MG63 (cell line): ENCODE data around the gene PARN. TPM values are rescaled to one million over a fixed set of nuclear protein-coding genes. Genes with fewer than 3 reads are reported as not detected.

Experiments used
- DNase-seq: peaks from one replicate; pipeline ENCODE4 v3.0.0-alpha.2; 2020
- H3K27me3 ChIP-seq: fragments of 250-450 bp; sonication (Bioruptor Pico); 2 replicates; pipeline ENCODE4 v1.5.1; 2020; ENCODE audit warnings: mild to moderate bottlenecking, moderate library complexity
- H3K36me3 ChIP-seq: fragments of 250-450 bp; sonication (Bioruptor Pico); 2 replicates; pipeline ENCODE4 v1.5.1; 2020; ENCODE audit warnings: mild to moderate bottlenecking, moderate library complexity
- H3K4me3 ChIP-seq: fragments of 250-450 bp; sonication (Bioruptor Pico); 2 replicates; pipeline ENCODE4 v1.5.1; 2020; ENCODE audit warnings: mild to moderate bottlenecking, moderate library complexity
- H3K9me3 ChIP-seq: fragments of 250-450 bp; sonication (Bioruptor Pico); 2 replicates; pipeline ENCODE4 v1.5.1; 2020; ENCODE audit warnings: mild to moderate bottlenecking, moderate library complexity
- total RNA-seq: library from RNA; depleted of rRNA; stranded (reverse); fragments of >200 nt; shearing (Covaris generic); gene quantifications from 2 replicates; pipeline ENCODE4 v1.2.3, GENCODE V29; 2014; ENCODE audit warnings: low replicate concordance; rRNA removed

The PARN gene, protein sequence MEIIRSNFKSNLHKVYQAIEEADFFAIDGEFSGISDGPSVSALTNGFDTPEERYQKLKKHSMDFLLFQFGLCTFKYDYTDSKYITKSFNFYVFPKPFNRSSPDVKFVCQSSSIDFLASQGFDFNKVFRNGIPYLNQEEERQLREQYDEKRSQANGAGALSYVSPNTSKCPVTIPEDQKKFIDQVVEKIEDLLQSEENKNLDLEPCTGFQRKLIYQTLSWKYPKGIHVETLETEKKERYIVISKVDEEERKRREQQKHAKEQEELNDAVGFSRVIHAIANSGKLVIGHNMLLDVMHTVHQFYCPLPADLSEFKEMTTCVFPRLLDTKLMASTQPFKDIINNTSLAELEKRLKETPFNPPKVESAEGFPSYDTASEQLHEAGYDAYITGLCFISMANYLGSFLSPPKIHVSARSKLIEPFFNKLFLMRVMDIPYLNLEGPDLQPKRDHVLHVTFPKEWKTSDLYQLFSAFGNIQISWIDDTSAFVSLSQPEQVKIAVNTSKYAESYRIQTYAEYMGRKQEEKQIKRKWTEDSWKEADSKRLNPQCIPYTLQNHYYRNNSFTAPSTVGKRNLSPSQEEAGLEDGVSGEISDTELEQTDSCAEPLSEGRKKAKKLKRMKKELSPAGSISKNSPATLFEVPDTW
- 44.3 and 131 TPM in 2 replicates for total RNA-seq

DNA sequence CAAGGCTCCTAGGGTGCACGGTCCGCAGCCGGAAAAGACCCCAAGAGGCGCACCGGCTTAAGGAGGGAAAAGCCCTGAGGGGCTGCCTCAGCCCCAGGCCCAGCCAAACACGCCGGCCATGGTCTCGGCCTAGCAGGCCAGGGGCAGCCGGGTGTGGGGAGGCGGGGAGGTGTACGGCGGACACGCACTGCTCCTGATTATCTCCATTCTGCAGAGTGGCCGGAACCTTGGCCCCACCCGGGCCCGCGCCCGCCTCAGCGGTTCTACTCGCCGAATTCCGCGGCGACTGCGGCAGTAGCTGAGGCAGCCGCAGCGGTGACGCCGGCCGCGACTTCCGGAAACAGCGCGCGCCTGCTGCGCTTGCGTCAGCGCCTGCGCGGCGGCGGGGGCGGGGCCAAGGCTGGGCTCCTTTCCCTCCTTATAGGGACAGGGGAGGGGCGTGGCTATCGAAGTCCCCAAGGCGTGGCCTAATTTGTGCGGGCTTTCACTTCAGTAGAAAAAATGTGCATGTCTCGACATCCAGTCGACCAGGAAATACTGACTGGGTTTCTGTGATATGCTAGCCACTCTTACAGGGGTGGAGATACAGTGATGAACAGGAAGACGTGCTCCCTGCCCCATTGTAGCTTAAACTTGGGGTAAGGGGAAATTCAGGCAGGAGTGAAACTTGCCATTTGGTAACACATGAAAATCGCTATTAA, at the start of gene PARN:
PARN (minus strand) TSS at position 342 of the 701 bp plus-strand sequence; CDS start at position 207, 135 bp downstream.
- DNase-seq, result peak; percentile 96
- H3K27me3 ChIP-seq, result no peaks in the 10 kb centered on the region
- no peaks in the 10 kb centered on the region for H3K9me3 ChIP-seq
- peak within 1 kb of the TSS; percentile 82 for H3K4me3 ChIP-seq
- H3K36me3 ChIP-seq, result peaks cover 58% of the 10 kb centered on the region

DNA sequence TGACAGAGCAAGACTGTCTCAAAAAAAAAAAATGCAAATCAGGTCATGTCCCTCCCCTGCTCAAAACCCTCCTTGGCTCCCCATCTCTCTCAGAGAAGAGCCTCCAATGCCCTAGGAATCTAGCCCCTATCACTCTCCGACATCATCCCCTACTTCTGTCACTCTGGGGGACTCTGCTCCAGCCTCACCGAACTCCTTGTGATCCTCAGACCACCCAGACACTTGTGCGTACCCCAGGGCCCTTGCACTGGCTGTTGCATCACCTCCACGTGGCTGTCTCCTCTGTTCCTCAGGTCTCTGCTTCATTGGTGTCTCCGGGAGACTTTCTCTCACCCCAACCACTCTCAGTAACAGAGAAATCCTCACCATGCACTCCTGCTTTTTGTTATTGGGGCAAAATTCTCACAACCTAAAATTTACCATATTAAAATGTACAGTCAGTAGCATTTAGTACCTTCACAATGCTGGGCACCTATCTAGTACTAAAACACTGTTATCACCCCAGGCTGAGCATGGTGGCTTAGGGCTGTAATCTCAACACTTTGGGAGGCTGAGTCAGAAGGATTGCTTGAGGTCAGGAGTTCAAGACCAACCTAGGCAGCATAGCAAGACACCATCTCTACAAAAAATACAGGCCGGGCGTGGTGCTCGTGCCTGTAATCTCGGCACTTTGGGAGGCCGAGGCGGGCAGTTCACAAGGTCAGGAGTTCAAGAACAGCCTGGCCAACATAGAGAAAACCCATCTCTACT, 48.9 kb upstream of the PARN start:
- H3K27me3 ChIP-seq, result peaks cover 2% of the 10 kb centered on the region; the same call in 1 of the 2 replicates
- no peaks in the 10 kb centered on the region for H3K9me3 ChIP-seq
- no peaks in the 10 kb centered on the region for H3K36me3 ChIP-seq
- no peak for DNase-seq
- H3K4me3 ChIP-seq, result no peak overlapping the region

DNA sequence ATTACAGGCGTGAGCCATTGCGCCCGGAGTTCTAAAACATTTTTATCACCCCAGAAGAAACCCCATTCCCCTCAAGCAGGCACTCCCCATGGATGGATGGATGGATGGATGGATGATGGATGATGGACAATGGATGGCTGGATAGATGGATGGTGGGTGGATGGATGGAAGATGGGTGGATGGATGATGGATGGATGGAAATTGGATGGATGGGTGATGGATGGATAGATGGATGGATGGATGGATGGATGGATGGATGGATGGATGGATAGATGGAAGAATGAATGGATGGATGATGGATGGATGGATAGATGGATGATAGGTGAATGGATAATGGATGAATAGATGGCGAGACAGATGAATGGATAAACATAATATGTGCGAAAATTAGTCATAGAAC, 47.6 kb upstream of the PARN start:
- Histone ChIP-seq H3K4me3 (no peak overlapping the region), H3K36me3 (no peaks in the 10 kb centered on the region), H3K9me3 (no peaks in the 10 kb centered on the region), H3K27me3 (peaks cover 2% of the 10 kb centered on the region; the same call in 1 of the 2 replicates)
- no peak for DNase-seq

DNA sequence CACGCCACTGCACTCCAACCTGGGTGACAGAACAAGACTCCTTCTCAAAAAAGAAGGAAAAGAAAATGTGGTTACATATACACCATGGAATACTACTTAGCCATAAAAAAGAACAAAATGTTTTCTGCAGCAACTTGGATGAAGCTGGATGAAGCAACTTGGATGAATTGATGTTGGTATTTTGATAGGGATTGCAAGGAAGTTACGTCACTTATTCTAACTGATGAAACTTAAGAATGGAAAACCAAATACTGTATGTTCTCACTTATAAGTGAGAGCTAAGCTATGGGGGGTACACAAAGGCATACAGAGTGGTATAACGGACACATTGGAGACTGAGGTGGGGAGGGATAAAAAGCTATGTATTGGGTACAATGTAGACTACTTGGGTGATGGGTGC, 46.6 kb upstream of the PARN start:
- Histone ChIP-seq H3K27me3 (peaks cover 2% of the 10 kb centered on the region; the same call in 1 of the 2 replicates), H3K36me3 (no peaks in the 10 kb centered on the region), H3K4me3 (no peak overlapping the region), H3K9me3 (no peaks in the 10 kb centered on the region)
- DNase-seq, result no peak

DNA sequence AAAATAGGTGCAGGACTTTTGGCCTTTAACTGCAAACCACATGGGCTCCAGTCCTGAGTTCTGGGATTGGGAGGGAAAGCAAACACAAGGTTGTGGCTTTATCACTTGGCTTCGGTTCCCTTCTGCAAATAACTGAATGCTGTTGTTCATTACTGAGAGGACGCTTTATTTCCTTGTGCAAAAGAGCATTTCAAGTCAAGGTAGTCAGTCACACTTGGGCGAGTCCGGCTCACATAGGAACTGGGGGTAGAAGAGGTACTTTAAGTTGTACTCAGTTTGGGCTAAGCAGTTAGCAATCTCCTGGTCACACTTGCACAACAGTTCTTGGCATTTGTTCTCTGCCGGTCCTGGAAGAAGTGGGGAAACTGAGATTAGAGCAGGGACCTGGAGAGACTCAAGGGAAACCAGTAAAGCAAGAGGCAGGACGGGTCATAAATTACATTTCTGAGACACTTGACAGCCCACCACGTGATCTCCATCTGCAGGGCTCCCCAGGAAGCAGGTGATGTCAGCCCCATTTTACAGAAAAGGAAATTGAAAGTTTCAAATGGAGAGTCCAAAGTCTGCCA, 42.4 kb upstream of the PARN start:
- Histone ChIP-seq H3K4me3 (no peak overlapping the region), H3K27me3 (no peaks in the 10 kb centered on the region), H3K36me3 (peaks cover 10% of the 10 kb centered on the region; the same call in 1 of the 2 replicates), H3K9me3 (no peaks in the 10 kb centered on the region)
- DNase-seq, result no peak

DNA sequence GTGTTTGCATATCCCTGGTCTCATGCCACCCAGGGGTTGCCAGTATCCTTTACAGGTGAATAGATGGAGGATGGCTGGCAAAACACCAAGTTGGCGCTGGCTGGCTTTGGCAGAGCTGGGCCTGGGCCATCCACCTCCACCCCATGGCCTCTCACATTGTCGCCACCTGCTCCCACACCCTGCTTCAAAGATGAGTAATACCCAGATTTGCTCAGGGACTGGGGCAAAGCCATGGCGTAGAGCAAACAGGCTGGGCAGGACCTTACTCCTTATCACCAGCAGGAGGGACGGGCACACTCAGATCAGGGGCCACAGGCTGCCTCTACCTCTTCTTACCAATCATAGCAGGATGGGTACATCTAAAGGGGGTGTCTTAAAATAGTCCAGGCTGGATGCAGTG, 39.7 kb upstream of the PARN start:
- Histone ChIP-seq H3K4me3 (no peak overlapping the region), H3K9me3 (no peaks in the 10 kb centered on the region), H3K36me3 (peaks cover 36% of the 10 kb centered on the region), H3K27me3 (no peaks in the 10 kb centered on the region)
- DNase-seq, result no peak

DNA sequence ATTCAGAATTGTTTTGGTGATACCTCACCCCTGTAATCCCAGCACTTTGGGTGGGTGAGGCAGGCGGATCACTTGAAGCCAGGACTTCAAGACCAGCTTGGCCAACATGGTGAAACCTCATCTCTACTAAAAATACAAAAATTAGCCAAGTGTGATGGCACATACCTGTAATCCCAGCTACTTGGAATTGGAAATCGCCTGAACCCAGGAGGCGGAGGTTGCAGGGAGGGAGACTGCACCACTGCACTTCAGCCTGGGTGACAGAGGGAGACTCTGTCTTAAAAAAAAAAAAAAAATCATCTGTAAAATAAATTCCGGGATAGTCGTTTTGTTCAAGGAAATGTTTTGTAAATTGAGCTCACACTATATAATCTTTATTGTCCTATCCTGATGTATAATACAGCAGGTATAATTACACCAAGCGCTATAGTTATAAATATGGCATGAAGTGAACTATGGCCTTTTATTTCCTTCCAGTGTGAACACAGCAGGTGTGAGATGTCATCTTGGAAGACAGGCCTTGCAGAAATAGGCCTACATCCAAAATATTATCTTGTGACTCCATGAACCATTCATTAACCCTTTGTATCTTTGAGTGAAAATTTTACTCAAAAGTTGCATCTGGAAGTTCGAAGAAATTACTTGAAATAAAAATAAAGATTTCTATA, 38.6 kb upstream of the PARN start:
- no peaks in the 10 kb centered on the region for H3K9me3 ChIP-seq
- H3K36me3 ChIP-seq, result peaks cover 45% of the 10 kb centered on the region

DNA sequence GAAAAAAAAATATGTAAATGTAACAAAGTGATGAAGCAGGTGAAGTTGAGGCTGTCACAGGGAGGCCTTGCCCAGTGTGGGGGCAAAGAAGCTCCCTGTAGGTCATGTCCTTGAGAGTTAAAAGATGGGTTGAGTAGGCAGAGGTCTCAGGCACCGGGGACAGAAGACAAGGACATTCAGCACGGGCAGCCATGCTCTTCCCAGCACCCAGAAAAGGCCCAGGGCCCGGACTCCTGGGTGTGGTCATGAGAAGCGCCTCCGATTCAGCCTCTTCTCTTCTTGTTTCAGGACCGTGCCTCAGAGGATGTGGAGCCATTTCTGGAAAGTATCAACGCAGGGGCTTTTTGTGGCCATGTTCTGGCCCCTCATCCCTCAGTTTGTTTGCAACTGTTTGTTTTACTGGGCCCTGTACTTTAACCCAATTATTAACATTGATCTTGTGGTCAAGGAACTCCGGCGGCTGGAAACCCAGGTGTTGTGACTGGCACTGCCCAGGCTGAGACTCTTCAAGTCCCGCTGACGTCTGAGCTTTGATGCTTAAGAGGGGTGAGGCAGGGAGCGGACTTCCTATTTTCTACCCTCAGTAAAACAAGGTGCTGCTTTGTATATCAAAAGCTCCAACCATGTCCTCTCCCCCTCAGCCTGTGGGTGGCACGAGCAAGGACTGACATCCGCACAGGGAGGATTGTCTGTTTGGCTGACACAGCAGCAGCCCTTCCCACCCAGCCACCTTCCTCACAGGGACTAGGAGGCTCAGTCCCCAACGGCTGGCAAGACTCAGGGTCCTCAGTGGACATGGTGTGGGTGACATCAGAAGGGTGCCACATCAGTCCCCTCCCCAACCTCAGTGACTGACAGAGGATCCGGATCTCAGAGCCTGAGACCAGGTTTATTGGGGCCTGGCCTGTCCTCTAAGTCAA, 37.5 kb upstream of the PARN start:
- Histone ChIP-seq H3K27me3 (no peaks in the 10 kb centered on the region), H3K36me3 (peaks cover 56% of the 10 kb centered on the region), H3K4me3 (no peak overlapping the region), H3K9me3 (no peaks in the 10 kb centered on the region)
- DNase-seq, result no peak

More for the DNA sequence above, 38.6 kb upstream of the PARN start:
- DNase-seq, result no peak
- Histone ChIP-seq H3K27me3 (no peaks in the 10 kb centered on the region), H3K4me3 (no peak overlapping the region)

DNA sequence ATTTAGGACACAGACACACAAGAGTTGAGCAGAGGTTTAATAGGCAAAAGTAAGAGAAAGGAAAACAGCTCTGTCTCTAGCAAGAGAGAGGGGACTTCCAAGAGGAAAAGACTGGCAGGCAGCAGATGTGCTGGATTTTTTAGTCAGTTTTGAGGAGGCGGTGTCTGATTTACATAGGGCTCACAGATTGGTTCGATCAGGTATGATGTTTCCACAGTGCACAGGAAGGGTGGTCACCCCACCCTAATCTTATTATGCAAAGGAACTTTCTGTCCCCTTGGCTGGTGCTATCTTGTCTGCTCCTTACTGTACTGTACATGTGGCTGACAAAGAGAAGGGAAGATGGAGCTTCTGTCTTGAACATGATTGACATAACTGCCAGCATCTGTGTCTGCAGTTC, 28.0 kb upstream of the PARN start:
- Histone ChIP-seq H3K27me3 (no peaks in the 10 kb centered on the region), H3K4me3 (no peak overlapping the region), H3K36me3 (peaks cover 86% of the 10 kb centered on the region), H3K9me3 (no peaks in the 10 kb centered on the region)
- DNase-seq, result no peak

DNA sequence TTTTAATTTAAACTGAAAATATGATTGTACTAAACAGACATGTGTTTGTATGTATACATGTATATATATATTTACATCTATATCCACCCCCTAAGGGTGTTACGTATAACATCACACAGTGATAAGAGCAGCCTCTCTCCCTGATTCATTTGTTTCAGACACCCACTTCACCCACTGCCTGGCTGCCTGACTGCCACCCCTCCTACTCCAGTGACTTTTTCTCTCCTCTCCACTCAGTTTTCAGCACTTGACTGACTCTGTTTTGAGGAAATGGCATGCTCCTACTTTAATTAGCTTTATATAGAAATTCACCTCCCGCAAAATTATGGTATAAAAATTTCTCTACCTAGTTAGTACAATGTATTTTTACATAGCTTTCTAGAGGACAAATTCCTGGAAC, 22.7 kb upstream of the PARN start:
- H3K9me3 ChIP-seq, result no peaks in the 10 kb centered on the region

DNA sequence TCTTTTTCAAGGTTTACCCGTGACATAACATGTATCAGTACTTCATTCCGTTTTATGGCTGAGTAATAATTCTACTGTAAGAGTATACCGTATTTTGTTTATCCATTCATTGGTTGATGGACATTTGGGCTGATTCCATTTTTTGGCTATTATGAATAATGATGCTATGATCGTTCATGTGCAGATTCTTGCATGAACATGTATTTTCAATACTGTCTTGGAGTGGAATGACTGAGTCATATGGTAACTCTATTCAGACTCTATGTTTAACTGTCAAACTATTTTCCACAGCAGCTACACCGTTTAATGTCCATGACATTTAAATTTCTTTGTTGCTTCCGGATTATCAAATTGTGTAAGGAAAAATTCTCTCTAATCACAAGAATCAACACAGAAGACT, 20.6 kb upstream of the PARN start:
- no peak for DNase-seq
- H3K27me3 ChIP-seq, result no peaks in the 10 kb centered on the region
- no peak overlapping the region for H3K4me3 ChIP-seq
- H3K36me3 ChIP-seq, result peaks cover 86% of the 10 kb centered on the region
- H3K9me3 ChIP-seq, result no peaks in the 10 kb centered on the region

More for the DNA sequence above, 22.7 kb upstream of the PARN start:
- no peak overlapping the region for H3K4me3 ChIP-seq
- no peak for DNase-seq
- H3K27me3 ChIP-seq, result no peaks in the 10 kb centered on the region
- peaks cover 86% of the 10 kb centered on the region for H3K36me3 ChIP-seq

DNA sequence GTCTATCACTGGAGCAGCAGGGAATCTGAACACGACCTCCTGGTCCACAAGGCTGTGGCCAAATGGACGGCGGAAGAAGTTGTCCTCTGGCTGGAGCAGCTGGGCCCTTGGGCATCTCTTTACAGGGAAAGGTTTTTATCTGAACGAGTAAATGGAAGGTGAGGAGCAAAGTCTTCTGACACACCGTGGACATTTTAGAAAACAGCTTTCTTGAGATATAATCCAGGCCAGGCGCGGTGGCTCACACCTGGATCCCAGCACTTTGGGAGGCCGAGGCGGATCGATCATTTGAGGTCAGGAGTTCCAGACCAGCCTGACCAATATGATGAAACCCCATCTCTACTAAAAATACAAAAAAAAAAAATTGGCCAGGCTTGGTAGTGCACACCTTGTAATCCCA, 19.8 kb upstream of the PARN start:
- Histone ChIP-seq H3K36me3 (peaks cover 88% of the 10 kb centered on the region), H3K27me3 (no peaks in the 10 kb centered on the region), H3K9me3 (no peaks in the 10 kb centered on the region), H3K4me3 (no peak overlapping the region)
- no peak for DNase-seq

DNA sequence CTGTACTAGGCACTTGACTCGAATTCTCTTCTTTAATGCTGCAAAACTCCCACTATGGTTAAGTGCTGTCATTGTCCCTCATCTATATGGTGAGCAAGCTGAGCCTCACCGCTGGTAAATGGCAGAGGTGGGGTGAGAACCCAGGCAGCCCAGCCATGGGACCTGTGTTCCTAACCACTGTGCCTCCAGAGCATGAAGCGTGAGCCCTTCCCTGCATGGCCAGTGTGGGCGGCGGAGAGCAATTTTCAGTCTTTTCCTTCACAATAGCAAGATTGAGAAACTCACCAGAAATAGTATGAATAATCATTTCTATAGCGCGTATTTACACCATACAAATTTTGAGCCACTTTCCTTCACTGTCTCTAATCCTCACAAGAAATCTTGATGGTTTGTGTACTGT, 11.9 kb upstream of the PARN start:
- Histone ChIP-seq H3K4me3 (no peak overlapping the region), H3K9me3 (no peaks in the 10 kb centered on the region), H3K36me3 (peaks cover 82% of the 10 kb centered on the region), H3K27me3 (no peaks in the 10 kb centered on the region)
- no peak for DNase-seq

DNA sequence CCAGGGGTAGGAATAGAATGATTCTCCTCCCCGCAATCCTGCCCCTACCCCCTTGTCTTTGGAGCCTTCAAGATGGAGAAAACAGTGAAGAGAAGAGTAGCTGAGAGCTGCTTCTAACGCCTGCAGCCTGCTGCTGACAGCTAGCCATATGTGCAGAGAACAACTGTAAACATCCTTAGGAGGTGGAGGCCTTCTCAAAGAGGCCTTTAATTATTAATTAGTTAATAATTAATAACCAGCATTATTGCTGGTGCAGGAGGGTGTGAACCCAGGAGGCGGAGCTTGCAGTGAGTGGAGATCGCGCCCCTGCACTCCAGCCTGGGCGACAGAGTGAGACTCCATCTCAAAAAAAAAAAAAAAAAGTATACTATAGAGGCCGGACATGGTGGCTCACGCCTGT, 11.1 kb upstream of the PARN start:
- Histone ChIP-seq H3K36me3 (peaks cover 77% of the 10 kb centered on the region), H3K4me3 (no peak overlapping the region), H3K27me3 (no peaks in the 10 kb centered on the region), H3K9me3 (no peaks in the 10 kb centered on the region)
- no peak for DNase-seq

DNA sequence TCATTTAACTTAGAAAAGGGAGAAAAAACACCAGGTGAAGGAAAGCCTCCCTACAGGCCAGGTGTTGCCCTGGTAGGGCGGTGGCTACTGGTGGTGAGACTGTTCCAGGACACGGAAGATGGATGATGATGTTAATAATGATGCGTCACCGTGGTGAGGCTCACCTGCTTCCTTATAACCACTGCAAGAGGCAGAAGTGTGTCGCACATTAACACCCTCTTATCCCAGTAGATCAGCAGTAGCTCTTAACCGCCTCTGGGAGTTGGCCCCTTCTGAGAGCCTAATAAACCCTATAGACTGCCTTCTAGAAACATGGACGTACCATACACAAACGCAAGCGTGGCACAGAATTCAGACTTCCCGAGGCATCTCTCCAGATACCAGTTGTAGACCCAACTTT, 10.5 kb upstream of the PARN start:
- Histone ChIP-seq H3K27me3 (no peaks in the 10 kb centered on the region), H3K4me3 (no peak overlapping the region), H3K36me3 (peaks cover 70% of the 10 kb centered on the region), H3K9me3 (no peaks in the 10 kb centered on the region)
- no peak for DNase-seq
